ENCODE results near the gene PMEPA1.

PMEPA1 gene

DNA sequence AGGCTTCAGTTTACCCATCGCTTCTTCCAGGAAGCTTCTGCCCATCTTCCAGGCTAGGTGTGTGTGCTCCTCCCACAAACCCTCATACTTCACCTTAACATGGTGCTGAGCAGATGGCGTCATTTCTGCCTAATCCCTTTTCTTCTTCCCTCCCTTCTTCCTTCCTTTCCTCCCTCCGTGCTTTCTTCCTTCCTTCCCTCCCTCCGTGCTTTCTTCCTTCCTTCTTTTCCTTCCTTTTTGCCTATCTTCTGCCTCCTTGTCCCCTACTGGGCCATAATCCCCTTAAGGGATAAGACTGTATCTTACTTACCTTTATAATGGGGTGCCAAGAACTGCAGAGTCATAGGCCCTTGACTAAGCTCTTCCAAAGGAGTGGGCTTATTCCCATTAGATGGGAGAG, 27.5 kb upstream of the PMEPA1 start:
- 88 to 90% methylated on average over 4 of the region's 4 CpGs for WGBS, 2 experiments
- Histone ChIP-seq H3K9me3 (ENCODE audit: control insufficient read depth, low read length) (no peaks in the 10 kb centered on the region), H3K36me3 (ENCODE audit: control insufficient read depth, insufficient read depth, low read length) (no peaks in the 10 kb centered on the region), H3K27me3 (ENCODE audit: control insufficient read depth, insufficient read depth, low read length, poor library complexity, severe bottlenecking) (no peaks in the 10 kb centered on the region), H3K4me1 (ENCODE audit: control insufficient read depth, insufficient read depth, low read length) (no peaks in the 10 kb centered on the region), H3K4me3 (ENCODE audit: insufficient read depth, low read depth, low read length) (no peak overlapping the region), H3K27ac (ENCODE audit: insufficient read depth, low read depth, low read length, poor library complexity, severe bottlenecking) (no peak overlapping the region)

DNA sequence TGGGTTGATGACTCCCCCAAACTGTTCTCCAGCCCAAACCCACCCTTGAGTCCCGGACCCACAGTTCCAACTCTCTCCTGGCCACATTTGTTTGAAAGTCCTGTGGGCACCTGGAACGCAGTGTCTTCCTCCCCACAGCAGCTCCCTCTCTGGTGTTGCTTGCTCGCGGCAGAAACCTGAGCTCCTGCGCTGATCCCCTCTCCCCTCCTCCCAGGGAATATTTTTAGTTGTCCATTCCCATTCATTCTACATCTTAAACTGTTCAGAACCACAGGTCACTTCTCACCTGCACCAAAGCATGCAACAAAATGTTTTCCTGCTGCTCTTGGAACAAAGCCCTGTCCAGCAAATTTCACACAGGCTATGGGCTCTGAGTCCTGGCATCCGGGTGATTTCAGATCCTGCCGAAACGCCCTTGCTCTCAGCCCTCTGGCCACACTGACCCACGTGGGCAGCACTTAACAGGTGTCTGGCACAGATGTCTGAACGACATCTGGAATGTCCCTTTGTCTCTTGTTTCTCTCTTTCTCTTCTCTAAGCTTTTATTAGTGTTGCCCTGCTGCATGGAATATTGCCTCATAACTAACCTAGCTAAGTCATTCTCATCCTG, 27.0 kb upstream of the PMEPA1 start:
- Histone ChIP-seq H3K36me3 (ENCODE audit: control insufficient read depth, insufficient read depth, low read length) (no peaks in the 10 kb centered on the region), H3K27me3 (ENCODE audit: control insufficient read depth, insufficient read depth, low read length, poor library complexity, severe bottlenecking) (no peaks in the 10 kb centered on the region), H3K4me1 (ENCODE audit: control insufficient read depth, insufficient read depth, low read length) (no peaks in the 10 kb centered on the region), H3K4me3 (ENCODE audit: insufficient read depth, low read depth, low read length) (no peak overlapping the region), H3K9me3 (ENCODE audit: control insufficient read depth, low read length) (no peaks in the 10 kb centered on the region), H3K27ac (ENCODE audit: insufficient read depth, low read depth, low read length, poor library complexity, severe bottlenecking) (no peak overlapping the region)
- WGBS, 2 experiments = 87 to 89% methylated on average over 10 of the region's 10 CpGs

DNA sequence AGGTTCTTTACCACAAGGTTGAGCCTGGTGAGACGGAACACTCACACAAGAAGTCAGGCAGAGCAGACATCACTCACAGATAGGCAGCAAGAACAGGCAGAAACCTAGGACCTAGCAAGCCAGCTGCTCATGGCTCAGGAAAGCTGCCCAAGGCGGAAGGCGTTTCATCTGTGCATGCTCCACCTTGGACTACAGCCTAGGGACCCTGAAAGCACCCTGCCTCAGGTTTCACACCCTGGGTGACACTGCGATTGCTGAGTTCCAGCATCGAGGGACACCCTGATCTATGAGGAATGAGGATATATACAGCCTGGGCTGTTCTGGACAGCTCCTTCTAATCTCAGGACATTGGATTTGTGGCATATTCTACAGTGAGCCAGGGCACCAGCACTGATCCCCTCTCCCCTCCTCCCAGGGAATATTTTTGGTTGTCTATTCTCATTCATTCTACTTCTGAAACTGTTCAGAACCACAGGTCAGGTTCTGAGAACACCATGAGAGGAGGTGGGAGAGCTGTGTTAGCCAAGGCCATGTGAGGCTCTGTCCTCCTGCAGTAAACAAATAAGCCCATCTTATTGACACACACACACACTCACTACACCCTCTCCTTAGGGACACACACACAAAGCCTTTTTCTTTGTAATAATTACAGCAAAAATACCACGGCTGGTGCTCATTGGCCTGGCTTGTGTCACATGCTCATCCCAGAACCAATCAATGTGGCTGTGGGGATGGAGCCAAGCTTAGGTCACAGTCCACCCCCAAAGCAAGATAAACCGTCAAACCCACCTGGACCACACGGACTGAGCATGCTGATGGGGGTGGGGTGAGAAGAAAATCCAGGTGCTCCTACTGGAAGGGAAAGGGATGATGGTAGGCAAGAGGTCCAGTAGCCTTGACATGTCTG, 26.3 kb upstream of the PMEPA1 start:
- Histone ChIP-seq H3K27me3 (ENCODE audit: control insufficient read depth, insufficient read depth, low read length, poor library complexity, severe bottlenecking) (no peaks in the 10 kb centered on the region), H3K36me3 (ENCODE audit: control insufficient read depth, insufficient read depth, low read length) (no peaks in the 10 kb centered on the region), H3K4me1 (ENCODE audit: control insufficient read depth, insufficient read depth, low read length) (no peaks in the 10 kb centered on the region), H3K4me3 (ENCODE audit: insufficient read depth, low read depth, low read length) (no peak overlapping the region), H3K27ac (ENCODE audit: insufficient read depth, low read depth, low read length, poor library complexity, severe bottlenecking) (no peak overlapping the region), H3K9me3 (ENCODE audit: control insufficient read depth, low read length) (no peaks in the 10 kb centered on the region)
- 91% methylated on average over 8 of the region's 8 CpGs for WGBS, 2 experiments

DNA sequence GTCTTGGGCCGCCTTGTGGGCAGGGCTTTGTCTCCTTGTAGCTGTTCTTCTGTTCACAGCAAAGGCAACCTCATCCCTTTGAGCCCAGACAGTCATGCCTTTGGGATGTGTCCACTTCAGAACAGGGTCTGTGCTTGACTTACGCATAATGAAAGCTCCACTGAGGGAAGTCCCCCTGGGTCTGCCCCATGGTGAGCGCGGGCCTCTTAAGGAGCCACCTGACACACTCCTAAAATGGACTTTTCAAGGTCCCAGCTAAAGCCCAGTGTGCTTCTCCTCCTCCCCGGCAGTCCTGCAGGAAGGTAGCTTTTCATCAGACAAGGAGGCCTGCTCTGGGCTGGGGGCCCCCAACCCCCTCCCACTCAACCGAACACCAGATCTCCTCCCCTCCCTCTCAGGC, 24.9 kb upstream of the PMEPA1 start:
- 83 to 88% methylated on average over 6 of the region's 6 CpGs for whole genome bisulfite sequencing, 2 experiments
- Histone ChIP-seq H3K27me3 (ENCODE audit: control insufficient read depth, insufficient read depth, low read length, poor library complexity, severe bottlenecking) (no peaks in the 10 kb centered on the region), H3K4me3 (ENCODE audit: insufficient read depth, low read depth, low read length) (no peak overlapping the region), H3K9me3 (ENCODE audit: control insufficient read depth, low read length) (no peaks in the 10 kb centered on the region), H3K27ac (ENCODE audit: insufficient read depth, low read depth, low read length, poor library complexity, severe bottlenecking) (no peak overlapping the region), H3K36me3 (ENCODE audit: control insufficient read depth, insufficient read depth, low read length) (no peaks in the 10 kb centered on the region), H3K4me1 (ENCODE audit: control insufficient read depth, insufficient read depth, low read length) (peaks cover 2% of the 10 kb centered on the region)

DNA sequence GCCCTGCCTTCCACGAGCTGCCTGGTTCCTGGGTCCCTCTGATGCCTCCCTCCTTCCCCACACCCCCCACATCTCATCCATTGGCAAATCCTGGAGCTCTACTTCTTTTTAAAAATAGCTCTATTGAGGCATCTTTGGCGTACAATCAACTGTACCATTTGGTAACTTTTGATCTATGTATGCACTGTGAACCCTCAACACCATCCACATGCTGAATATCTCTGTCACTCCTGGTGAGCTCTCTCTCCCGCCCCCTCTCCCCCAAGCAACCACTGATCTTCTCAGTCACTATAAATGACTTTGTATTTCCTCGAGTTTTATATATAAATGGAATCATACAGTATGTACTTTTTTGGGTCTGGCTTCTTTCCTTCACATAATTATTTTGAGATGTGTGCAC, 22.4 kb upstream of the PMEPA1 start:
- H3K9me3 ChIP-seq (ENCODE audit: control insufficient read depth, low read length) = no peaks in the 10 kb centered on the region
- no peak overlapping the region for H3K4me3 ChIP-seq (ENCODE audit: insufficient read depth, low read depth, low read length)
- no peak overlapping the region for H3K27ac ChIP-seq (ENCODE audit: insufficient read depth, low read depth, low read length, poor library complexity, severe bottlenecking)
- H3K4me1 ChIP-seq (ENCODE audit: control insufficient read depth, insufficient read depth, low read length) = peaks cover 2% of the 10 kb centered on the region
- H3K36me3 ChIP-seq (ENCODE audit: control insufficient read depth, insufficient read depth, low read length) = no peaks in the 10 kb centered on the region
- 76 to 77% methylated on average over 3 to 4 of the region's 4 CpGs for WGBS, 2 experiments
- H3K27me3 ChIP-seq (ENCODE audit: control insufficient read depth, insufficient read depth, low read length, poor library complexity, severe bottlenecking) = no peaks in the 10 kb centered on the region

DNA sequence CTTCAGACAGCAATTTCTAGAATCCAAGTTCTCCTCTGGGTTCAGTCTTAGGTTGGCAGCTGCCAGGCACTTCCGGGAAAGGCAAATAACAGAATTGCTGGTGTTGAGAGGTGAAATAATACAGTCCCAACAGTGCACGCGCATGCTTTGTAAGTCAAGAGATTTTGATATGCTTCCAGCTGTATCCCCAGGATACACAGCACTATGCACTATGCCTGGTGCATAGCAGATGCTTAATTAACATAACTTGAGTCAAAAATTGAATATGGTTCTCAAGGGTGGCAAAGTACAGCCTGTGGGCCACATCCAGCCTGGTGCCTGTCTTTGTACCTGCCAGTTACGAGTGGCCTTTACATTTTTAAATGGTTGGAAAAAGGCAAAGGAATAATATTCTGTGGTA, 18.9 kb upstream of the PMEPA1 start:
- Histone ChIP-seq H3K4me1 (ENCODE audit: control insufficient read depth, insufficient read depth, low read length) (peaks cover 2% of the 10 kb centered on the region), H3K27me3 (ENCODE audit: control insufficient read depth, insufficient read depth, low read length, poor library complexity, severe bottlenecking) (no peaks in the 10 kb centered on the region)
- WGBS, 2 experiments = 92 to 99% methylated on average over 4 of the region's 4 CpGs

DNA sequence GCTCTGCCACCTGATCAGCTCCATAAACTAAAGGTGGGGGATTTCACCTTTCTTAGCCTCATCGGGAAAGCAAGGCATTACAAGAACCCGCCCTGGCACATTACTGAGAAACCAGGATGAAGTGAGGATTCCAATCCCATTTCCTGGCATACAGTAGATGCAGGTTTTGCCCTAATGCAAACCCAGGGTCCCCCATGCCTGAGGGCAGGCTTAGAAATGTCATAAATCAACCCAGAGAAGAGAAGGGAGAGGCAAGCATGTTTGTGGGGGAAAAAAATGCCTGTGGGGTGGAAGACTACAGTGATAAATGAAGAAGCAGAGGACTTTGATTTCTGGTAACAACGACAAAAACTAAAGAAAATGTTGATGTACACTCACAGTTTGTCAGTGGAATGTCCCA, 18.0 kb upstream of the PMEPA1 start:
- H3K27ac ChIP-seq (ENCODE audit: insufficient read depth, low read depth, low read length, poor library complexity, severe bottlenecking) = no peak overlapping the region
- 92 to 95% methylated on average over 3 of the region's 3 CpGs for WGBS, 2 experiments
- no peaks in the 10 kb centered on the region for H3K27me3 ChIP-seq (ENCODE audit: control insufficient read depth, insufficient read depth, low read length, poor library complexity, severe bottlenecking)

More for the DNA sequence above, 18.9 kb upstream of the PMEPA1 start:
- H3K36me3 ChIP-seq (ENCODE audit: control insufficient read depth, insufficient read depth, low read length) = no peaks in the 10 kb centered on the region
- no peaks in the 10 kb centered on the region for H3K9me3 ChIP-seq (ENCODE audit: control insufficient read depth, low read length)
- H3K27ac ChIP-seq (ENCODE audit: insufficient read depth, low read depth, low read length, poor library complexity, severe bottlenecking) = no peak overlapping the region
- no peak overlapping the region for H3K4me3 ChIP-seq (ENCODE audit: insufficient read depth, low read depth, low read length)

DNA sequence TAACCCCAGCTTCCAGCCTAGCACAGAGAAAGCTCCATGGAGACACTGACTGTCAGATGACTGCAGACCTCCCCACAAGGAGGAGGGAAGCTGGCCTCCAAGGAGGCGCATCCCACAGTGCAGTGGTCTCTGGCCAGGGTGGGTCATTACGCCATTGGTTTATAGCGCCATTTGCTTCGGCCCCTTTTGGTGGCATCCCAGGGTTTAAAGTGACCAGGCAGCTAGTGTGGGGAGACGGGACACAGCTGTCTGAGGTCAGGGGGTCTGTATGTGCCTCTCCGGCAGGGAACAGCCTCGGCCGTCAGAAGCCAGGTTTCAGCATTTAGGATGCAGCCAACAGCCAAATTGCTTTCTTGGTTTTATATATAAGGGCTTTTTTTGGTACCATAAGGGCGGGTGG, 15.8 kb upstream of the PMEPA1 start:
- Histone ChIP-seq H3K4me3 (ENCODE audit: insufficient read depth, low read depth, low read length) (no peak overlapping the region), H3K36me3 (ENCODE audit: control insufficient read depth, insufficient read depth, low read length) (no peaks in the 10 kb centered on the region), H3K4me1 (ENCODE audit: control insufficient read depth, insufficient read depth, low read length) (peaks cover 2% of the 10 kb centered on the region), H3K27me3 (ENCODE audit: control insufficient read depth, insufficient read depth, low read length, poor library complexity, severe bottlenecking) (no peaks in the 10 kb centered on the region), H3K9me3 (ENCODE audit: control insufficient read depth, low read length) (no peaks in the 10 kb centered on the region), H3K27ac (ENCODE audit: insufficient read depth, low read depth, low read length, poor library complexity, severe bottlenecking) (no peak overlapping the region)
- 93 to 94% methylated on average over 9 of the region's 9 CpGs for WGBS, 2 experiments

More for the DNA sequence above, 18.0 kb upstream of the PMEPA1 start:
- H3K4me1 ChIP-seq (ENCODE audit: control insufficient read depth, insufficient read depth, low read length) = peaks cover 2% of the 10 kb centered on the region
- no peak overlapping the region for H3K4me3 ChIP-seq (ENCODE audit: insufficient read depth, low read depth, low read length)
- no peaks in the 10 kb centered on the region for H3K9me3 ChIP-seq (ENCODE audit: control insufficient read depth, low read length)
- H3K36me3 ChIP-seq (ENCODE audit: control insufficient read depth, insufficient read depth, low read length) = no peaks in the 10 kb centered on the region

DNA sequence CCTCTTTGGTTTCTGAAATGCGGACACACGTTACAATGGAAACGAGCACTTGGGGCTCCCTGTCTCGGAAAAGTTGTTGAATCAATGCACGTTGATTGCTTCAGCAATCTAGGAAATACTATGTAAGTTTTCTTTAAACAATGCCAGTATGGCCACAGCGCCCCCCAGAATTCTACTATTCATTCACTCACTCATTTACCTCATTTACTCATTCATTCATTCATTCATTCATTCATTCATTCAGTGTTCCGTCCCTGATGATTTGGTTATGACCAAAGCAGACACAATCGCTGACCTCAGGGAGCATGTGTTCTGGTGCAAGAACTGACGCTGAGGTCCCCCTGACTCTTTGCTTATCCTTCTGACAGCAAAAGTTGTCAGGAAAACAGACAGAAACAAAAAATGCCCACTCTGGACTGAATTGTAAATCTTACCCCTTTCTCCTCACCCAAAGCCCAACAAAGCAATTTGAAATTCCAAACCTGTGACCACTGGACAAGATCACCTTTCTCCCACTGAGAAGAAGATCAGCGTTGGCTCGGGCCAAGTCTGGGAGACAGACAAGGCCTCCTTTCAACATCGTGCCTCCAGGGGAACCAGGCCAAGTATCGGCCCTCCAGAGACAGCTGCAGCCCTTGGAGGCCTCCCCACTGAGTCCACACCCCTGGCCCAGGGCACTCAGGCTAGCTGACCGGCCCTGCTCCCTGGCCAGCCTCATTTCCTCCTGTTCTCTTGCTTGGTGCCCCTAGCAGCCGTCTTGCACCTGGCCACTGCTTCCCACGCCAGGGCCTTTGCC, 15.0 kb upstream of the PMEPA1 start:
- Histone ChIP-seq H3K27me3 (ENCODE audit: control insufficient read depth, insufficient read depth, low read length, poor library complexity, severe bottlenecking) (no peaks in the 10 kb centered on the region), H3K36me3 (ENCODE audit: control insufficient read depth, insufficient read depth, low read length) (no peaks in the 10 kb centered on the region), H3K4me1 (ENCODE audit: control insufficient read depth, insufficient read depth, low read length) (no peaks in the 10 kb centered on the region), H3K4me3 (ENCODE audit: insufficient read depth, low read depth, low read length) (no peak overlapping the region), H3K27ac (ENCODE audit: insufficient read depth, low read depth, low read length, poor library complexity, severe bottlenecking) (no peak overlapping the region), H3K9me3 (ENCODE audit: control insufficient read depth, low read length) (no peaks in the 10 kb centered on the region)
- WGBS, 2 experiments = 89 to 92% methylated on average over 16 of the region's 16 CpGs

DNA sequence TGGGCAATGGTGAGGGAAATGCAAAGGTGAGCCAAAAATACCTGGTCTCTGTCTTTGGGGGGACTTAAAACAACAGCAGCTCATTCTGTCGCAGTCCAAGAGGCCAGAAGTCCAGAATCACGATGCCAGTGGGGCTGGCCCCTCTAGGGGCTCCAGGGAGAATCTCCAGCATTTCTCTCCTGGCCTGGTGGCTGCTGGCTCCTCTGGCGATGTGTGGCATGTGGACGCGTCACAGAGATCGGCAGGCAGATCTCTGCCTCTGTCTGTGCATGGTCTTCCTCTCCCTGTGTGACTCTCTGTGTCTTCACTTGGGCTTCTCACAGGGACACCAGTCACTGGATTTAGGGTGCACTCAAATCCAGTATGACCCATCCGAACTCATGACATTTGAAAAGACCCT, 14.0 kb upstream of the PMEPA1 start:
- WGBS, 2 experiments = 92 to 94% methylated on average over 7 of the region's 7 CpGs
- H3K27ac ChIP-seq (ENCODE audit: insufficient read depth, low read depth, low read length, poor library complexity, severe bottlenecking) = no peak overlapping the region
- H3K36me3 ChIP-seq (ENCODE audit: control insufficient read depth, insufficient read depth, low read length) = no peaks in the 10 kb centered on the region
- H3K27me3 ChIP-seq (ENCODE audit: control insufficient read depth, insufficient read depth, low read length, poor library complexity, severe bottlenecking) = no peaks in the 10 kb centered on the region
- no peaks in the 10 kb centered on the region for H3K4me1 ChIP-seq (ENCODE audit: control insufficient read depth, insufficient read depth, low read length)
- H3K4me3 ChIP-seq (ENCODE audit: insufficient read depth, low read depth, low read length) = no peak overlapping the region
- no peaks in the 10 kb centered on the region for H3K9me3 ChIP-seq (ENCODE audit: control insufficient read depth, low read length)
